Activated naive CD4-positive, alpha-beta T cell treated with anti-CD3 and anti-CD28 coated beads, Interleukin-2, amount 10 ng/mL, durations not matched to agents 7 days and 5 days (primary cell): ENCODE data around the gene SPTB.
A peak's percentile ranks its signal among the peaks of the same experiment; 100 is the strongest.
"Not testable (repeated sequence)": the region's sequence is repeated elsewhere in the genome, so short reads cannot be mapped to it uniquely, and the experiment has no call there.

Experiments
- CTCF ChIA-PET: fragments of 350-600 bp; sonication (Branson Sonifier 250); formaldehyde crosslinking; loops from one replicate; lab custom pipeline; 2021; ENCODE audit warnings: antibody characterized with exemption; lab: Charles Lee
- DNase-seq: peaks from one replicate; pipeline ENCODE4 v3.0.0-alpha.2; 2020
- H3K27ac Mint-ChIP-seq: one replicate; pipeline ENCODE4 v1.8.0; 2021; ENCODE audit warnings: mild to moderate bottlenecking, moderate library complexity, mixed read lengths
- H3K27me3 Mint-ChIP-seq: one replicate; pipeline ENCODE4 v1.8.0; 2021; ENCODE audit warnings: mild to moderate bottlenecking, mixed read lengths
- H3K36me3 Mint-ChIP-seq: one replicate; pipeline ENCODE4 v1.8.0; 2021; ENCODE audit warnings: mixed read lengths
- H3K4me1 Mint-ChIP-seq: one replicate; pipeline ENCODE4 v1.8.0; 2021; ENCODE audit warnings: mixed read lengths
- H3K4me3 Mint-ChIP-seq: one replicate; pipeline ENCODE4 v1.8.0; 2021; ENCODE audit warnings: mild to moderate bottlenecking, moderate library complexity, mixed read lengths
- H3K9me3 Mint-ChIP-seq: one replicate; pipeline ENCODE4 v1.8.0; 2021; ENCODE audit warnings: mixed read lengths

SPTB gene

DNA sequence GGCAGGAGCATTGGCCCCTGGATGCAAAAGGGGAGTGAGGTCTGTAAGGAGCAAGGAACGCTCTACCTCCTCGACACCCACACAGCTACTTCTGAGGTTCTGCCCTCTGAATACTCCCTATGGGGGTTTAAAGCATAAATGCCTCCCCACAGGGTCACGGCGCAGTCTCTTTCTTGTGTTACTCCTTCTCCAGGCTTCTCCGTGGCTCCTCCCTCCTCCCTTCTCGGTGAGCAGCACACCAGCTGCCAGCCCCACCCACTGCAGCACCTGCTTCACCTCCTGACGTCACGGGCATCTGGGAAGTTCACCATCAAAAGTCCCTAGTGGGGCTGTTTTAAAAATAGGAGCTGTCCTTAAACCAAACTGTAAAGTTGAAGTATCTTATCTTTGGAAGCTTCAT lies 67.3 kb downstream of the SPTB start:
- no peak overlapping the region for H3K27ac Mint-ChIP-seq
- no peak overlapping the region for H3K4me3 Mint-ChIP-seq
- DNase-seq: peak; percentile 34
- CTCF ChIA-PET: interaction anchor here (4.6 kb wide), 1 partner anchor 11 kb away, joined by 19 read pairs; no protein-coding TSS in a partner anchor
- H3K4me1 Mint-ChIP-seq: no peaks in the 10 kb centered on the region
- H3K27me3 Mint-ChIP-seq: peaks cover 42% of the 10 kb centered on the region
- H3K9me3 Mint-ChIP-seq: no peaks in the 10 kb centered on the region
- H3K36me3 Mint-ChIP-seq: no peaks in the 10 kb centered on the region

DNA sequence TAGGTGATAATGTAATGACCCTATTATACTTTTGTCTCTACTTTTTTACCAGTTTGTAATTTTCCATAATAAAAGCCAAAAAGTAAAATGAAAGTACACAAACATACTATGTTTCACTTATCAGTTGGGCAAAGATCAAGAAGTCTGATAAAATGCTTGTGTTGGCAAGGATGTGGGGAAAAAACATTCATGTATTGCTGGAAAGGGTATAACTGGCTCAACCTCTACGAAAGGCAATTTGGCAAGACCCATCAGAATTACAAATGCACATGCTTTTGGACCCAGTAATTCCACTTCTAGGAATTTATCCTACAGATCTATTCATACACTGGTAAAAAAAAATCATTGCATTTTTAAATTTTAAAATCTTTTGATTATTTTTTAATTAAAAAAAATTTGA lies 68.0 kb downstream of the SPTB start:
- Mint-ChIP-seq H3K27me3 (peaks cover 35% of the 10 kb centered on the region), H3K4me1 (no peaks in the 10 kb centered on the region), H3K36me3 (no peaks in the 10 kb centered on the region), H3K9me3 (no peaks in the 10 kb centered on the region), H3K27ac (no peak overlapping the region), H3K4me3 (no peak overlapping the region)
- CTCF ChIA-PET: interaction anchor here (4.6 kb wide), 1 partner anchor 12 kb away, joined by 19 read pairs; no protein-coding TSS in a partner anchor
- no peak for DNase-seq

DNA sequence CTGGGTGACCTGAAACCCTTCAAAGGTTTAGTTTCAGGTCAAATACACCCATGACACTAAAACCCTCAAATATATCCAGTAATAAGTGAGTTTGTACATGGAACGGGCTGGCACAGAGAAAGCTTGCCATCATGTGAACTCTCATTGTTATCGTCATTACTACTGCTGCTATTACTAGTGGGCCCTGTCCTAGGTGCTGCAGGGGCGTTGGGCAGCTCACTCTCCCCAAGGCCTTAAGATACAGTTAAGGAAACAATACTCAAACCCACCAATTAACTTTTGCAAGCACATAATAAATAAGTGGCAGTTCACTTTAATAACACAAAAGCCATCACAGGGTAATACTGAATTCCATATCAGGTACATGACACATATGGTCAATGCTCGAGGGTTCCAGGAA lies 71.3 kb downstream of the SPTB start:
- Mint-ChIP-seq H3K27ac (no peak overlapping the region), H3K4me3 (no peak overlapping the region), H3K36me3 (no peaks in the 10 kb centered on the region), H3K9me3 (no peaks in the 10 kb centered on the region), H3K27me3 (peaks cover 29% of the 10 kb centered on the region), H3K4me1 (no peaks in the 10 kb centered on the region)
- CTCF ChIA-PET: interaction anchor here (1.0 kb wide), 1 partner anchor 9 kb away, joined by 4 read pairs; no protein-coding TSS in a partner anchor
- no peak for DNase-seq

DNA sequence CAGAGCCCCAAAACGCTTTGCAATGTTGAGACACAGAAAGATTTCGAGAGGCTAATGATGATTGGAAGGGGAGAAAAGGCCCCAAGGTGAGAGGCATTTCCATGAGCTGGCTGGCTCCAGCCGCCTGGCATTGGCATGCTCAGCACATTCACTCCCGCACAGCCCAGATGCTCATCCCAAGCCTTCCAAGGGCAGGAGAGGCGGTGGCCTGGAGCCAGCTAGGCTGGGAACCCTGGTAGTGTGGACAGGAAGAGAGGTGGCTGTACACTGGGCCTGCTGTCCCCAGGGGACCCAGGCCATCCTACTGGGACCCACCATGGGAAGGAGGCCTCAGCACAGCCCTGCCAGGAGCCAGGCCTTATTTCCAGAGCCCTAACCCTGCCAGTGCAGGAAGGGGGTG lies 72.2 kb downstream of the SPTB start:
- Mint-ChIP-seq H3K4me3 (no peak overlapping the region), H3K27me3 (peaks cover 22% of the 10 kb centered on the region), H3K36me3 (no peaks in the 10 kb centered on the region), H3K9me3 (no peaks in the 10 kb centered on the region), H3K4me1 (no peaks in the 10 kb centered on the region), H3K27ac (no peak overlapping the region)
- no peak for DNase-seq
- CTCF ChIA-PET: interaction anchor here (0.7 kb wide), 1 partner anchor 71 kb away, joined by 3 read pairs; no protein-coding TSS in a partner anchor

DNA sequence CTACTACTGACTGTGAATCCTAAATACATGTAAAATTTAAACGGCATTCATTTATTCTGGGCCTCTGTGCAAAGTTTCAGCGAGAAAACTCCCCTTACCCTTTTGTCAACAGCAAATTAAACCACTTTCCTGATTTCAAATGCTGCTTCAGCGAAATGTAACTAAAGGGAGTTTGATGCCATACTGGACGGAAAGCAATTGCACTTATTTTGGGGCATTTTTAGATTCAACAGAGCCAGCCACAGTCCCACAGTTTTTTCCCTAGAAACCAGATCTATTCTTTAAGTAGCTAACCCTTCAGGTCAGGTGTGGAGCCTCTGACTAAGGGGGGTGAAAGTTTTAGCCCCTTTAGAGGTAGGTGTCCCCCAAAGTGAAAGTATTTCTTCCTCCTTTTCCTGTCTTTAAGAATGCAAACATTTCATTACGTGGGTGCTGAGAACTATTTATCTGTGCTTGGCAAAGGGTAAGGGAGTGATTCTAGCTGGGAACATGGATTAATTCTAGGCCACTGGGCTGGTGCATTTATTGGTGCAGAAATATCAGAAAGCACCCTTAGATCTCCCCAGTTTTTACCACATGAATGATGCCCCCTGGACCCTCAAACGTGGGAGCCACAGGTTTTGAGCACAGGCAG lies 72.7 kb downstream of the SPTB start:
- Mint-ChIP-seq H3K27ac (no peak overlapping the region), H3K27me3 (peaks cover 19% of the 10 kb centered on the region), H3K9me3 (no peaks in the 10 kb centered on the region), H3K4me3 (no peak overlapping the region), H3K36me3 (no peaks in the 10 kb centered on the region), H3K4me1 (no peaks in the 10 kb centered on the region)
- CTCF ChIA-PET: no interaction called here
- no peak for DNase-seq

DNA sequence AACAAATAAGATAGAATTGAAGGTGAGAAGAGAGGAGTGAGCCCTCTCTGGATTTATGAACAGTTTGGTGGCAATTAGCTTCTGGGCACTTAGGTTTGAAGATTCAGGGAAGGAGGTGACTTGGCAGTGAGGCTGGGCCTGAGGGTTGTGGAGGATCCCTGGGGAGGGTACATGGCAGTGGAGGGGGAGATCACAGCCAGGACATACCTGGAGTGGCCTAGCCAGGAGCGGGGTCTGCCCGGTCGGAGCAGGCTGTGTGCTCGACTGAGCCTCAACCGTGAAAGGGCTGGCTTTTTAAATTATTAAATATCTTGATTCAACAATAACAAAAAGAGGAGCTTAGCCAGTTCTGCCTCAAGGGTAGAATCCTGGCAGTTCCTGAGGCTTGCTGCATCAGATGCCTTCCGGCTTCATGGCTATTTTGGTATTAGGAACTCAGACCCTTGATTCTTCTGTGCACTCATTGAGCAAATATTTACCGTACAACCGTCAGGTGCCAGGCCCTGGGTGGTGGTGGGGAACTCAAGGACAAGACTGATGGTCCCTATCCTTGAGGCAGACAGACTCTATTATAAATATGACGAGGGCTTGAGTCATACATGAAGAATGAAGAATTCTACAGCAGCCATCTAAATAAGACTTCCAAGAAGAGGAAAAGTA lies 73.4 kb downstream of the SPTB start:
- Mint-ChIP-seq H3K27me3 (peaks cover 20% of the 10 kb centered on the region), H3K27ac (no peak overlapping the region), H3K9me3 (no peaks in the 10 kb centered on the region), H3K4me3 (no peak overlapping the region), H3K4me1 (no peaks in the 10 kb centered on the region), H3K36me3 (no peaks in the 10 kb centered on the region)
- CTCF ChIA-PET: interaction anchor here (0.6 kb wide), 1 partner anchor 117 kb away, joined by 6 read pairs; no protein-coding TSS in a partner anchor
- no peak for DNase-seq

DNA sequence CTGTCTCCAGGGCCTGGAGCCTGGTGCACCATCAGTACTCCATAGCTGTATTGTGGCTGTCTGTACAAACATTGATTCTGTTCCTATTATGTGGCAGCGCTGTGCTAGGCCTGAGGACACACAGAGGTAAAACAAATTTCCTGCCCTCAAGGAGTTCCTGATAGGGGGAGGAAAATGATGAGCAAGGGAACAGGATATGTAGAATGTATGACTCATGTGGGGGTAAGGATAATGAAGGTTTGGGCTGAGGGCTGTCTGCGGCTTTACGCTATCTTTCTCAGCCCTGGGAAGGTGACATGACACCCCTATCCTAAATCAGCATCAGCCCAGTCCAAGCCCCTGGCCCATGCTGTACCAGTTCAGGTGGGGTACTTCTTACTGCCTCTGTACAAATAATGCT lies 74.1 kb downstream of the SPTB start:
- not testable (repeated sequence) for DNase-seq, H3K4me3 Mint-ChIP-seq, H3K9me3 Mint-ChIP-seq, H3K27ac Mint-ChIP-seq, H3K4me1 Mint-ChIP-seq, H3K36me3 Mint-ChIP-seq
- H3K27me3 Mint-ChIP-seq: peaks cover 20% of the 10 kb centered on the region
- CTCF ChIA-PET: interaction anchor here (0.6 kb wide), 1 partner anchor 118 kb away, joined by 6 read pairs; no protein-coding TSS in a partner anchor

DNA sequence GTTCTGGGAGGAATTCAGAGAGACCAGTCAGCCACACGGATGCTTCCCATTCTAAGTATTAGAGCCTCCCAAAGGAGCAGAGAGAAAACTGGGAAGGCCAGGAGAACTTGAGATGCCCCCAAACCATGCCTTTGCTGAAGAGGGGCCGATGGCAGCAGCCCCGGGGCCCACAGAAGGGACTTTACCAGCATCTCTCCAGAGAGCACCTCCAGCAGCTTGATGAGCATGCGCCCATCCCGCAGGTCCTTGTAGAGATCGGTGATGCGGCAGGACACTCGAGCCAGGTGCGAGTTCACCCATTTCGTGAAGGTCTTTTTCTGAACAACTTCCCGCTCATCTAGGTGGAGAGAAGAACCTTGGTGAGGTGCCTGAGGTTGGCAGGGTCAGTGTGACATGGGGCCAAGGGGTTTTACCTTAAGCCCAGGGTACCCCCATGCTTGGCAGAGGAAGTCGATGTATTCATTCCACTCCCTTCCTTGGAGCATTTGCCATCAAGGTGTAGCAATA lies 74.9 kb downstream of the SPTB start:
- Mint-ChIP-seq H3K4me1 (no peaks in the 10 kb centered on the region), H3K27me3 (peaks cover 20% of the 10 kb centered on the region), H3K9me3 (no peaks in the 10 kb centered on the region), H3K36me3 (no peaks in the 10 kb centered on the region), H3K27ac (no peak overlapping the region), H3K4me3 (no peak overlapping the region)
- no peak for DNase-seq
- CTCF ChIA-PET: interaction anchor here (0.9 kb wide), 1 partner anchor 10 kb away, joined by 3 read pairs; no protein-coding TSS in a partner anchor

DNA sequence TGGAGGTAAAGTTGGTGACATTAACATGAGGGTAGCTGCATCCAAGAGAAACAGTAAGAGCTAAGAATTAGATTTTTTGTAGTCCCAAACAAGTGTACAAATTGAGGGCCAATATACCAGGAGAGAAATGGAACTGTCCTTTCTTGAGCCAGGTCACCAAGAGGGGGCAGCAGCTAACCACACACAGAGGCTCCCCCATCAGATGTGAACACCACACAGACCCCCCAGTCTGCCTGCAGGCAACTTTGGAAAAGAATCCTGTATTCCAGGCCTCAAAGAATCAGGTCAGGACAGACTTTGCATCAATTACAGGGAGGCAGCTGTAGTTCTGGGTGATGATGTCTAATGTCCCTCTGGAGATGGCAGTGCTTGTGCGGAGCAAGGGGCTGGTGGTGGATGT lies 77.9 kb downstream of the SPTB start:
- Mint-ChIP-seq H3K27me3 (peaks cover 27% of the 10 kb centered on the region), H3K4me1 (no peaks in the 10 kb centered on the region), H3K27ac (no peak overlapping the region), H3K4me3 (no peak overlapping the region), H3K9me3 (no peaks in the 10 kb centered on the region), H3K36me3 (no peaks in the 10 kb centered on the region)
- DNase-seq: no peak
- CTCF ChIA-PET: interaction anchor here (2.4 kb wide), 1 partner anchor 90 kb away, joined by 10 read pairs; no protein-coding TSS in a partner anchor

DNA sequence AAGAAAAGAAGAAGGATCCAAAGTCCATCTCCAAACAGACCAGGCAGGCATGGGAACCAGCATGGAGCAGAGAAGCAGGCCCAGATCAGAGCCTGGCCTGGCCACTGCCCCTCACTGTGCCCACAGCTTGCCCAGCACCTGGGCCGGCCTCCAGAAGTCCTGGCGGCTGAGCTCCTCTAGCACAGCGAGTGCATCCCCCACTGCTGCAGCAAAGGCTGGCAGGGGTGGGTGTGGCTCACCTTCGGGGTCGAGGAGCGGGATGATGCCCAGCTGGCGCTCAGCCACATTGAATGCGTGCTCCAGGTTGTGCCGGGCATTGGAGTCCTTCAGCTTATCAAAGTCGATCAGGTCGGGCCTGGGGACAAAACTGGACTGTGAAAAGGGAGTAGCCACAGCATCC lies 78.7 kb downstream of the SPTB start:
- H3K4me1 Mint-ChIP-seq: no peaks in the 10 kb centered on the region
- H3K36me3 Mint-ChIP-seq: no peaks in the 10 kb centered on the region
- CTCF ChIA-PET: interaction anchor here (2.4 kb wide), 1 partner anchor 90 kb away, joined by 10 read pairs; no protein-coding TSS in a partner anchor
- no peak for DNase-seq
- peaks cover 31% of the 10 kb centered on the region for H3K27me3 Mint-ChIP-seq
- H3K9me3 Mint-ChIP-seq: no peaks in the 10 kb centered on the region
- no peak overlapping the region for H3K4me3 Mint-ChIP-seq
- no peak overlapping the region for H3K27ac Mint-ChIP-seq

DNA sequence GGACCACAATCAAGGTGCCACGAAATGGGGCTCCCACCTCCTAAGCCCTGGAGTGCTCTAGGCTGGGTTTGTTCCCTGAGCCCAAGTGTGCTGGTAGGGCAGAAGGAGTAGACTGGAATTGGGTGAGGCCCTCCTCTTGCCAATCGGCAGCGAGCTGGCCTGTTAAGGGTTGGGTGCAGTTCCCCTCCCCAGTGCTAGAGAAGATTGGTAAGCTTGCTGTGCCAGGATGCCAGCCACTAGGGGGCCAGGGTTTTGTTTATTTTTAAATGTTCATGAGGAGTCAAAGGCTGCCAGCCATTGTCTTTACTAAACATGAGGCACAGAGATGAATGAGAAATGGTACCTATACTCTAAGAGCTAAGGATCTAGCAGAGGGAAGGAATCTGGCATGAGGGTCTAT lies 79.7 kb downstream of the SPTB start:
- H3K4me1 Mint-ChIP-seq: no peaks in the 10 kb centered on the region
- peak; percentile 43 for DNase-seq
- no peaks in the 10 kb centered on the region for H3K36me3 Mint-ChIP-seq
- no peak overlapping the region for H3K4me3 Mint-ChIP-seq
- peaks cover 29% of the 10 kb centered on the region for H3K27me3 Mint-ChIP-seq
- CTCF ChIA-PET: interaction anchor here (1.2 to 2.4 kb wide), 4 partner anchors 9 to 91 kb away, joined by 3 to 10 read pairs (median 4); no protein-coding TSS in a partner anchor
- no peaks in the 10 kb centered on the region for H3K9me3 Mint-ChIP-seq
- no peak overlapping the region for H3K27ac Mint-ChIP-seq

DNA sequence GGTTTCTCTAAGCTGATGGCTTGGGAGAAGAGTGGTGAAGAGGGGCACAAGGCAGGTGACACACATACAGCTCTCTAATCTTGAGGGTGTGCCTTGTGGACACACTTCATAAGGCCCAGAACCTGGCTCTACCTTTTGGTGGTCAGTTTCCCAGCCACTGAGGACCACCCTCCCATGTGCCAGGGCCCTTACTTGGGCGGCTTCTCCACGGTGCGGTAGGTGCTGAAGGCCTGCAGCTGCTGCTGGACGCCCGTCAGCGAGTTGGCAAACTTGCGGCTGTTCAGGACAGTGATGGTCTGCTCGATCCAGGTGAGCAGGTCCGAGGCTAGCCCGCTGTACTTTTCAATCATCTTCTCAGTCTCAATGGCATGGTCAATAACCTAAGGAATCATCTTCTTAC lies 80.2 kb downstream of the SPTB start:
- no peak overlapping the region for H3K27ac Mint-ChIP-seq
- DNase-seq: no peak
- H3K36me3 Mint-ChIP-seq: no peaks in the 10 kb centered on the region
- no peaks in the 10 kb centered on the region for H3K4me1 Mint-ChIP-seq
- peaks cover 29% of the 10 kb centered on the region for H3K27me3 Mint-ChIP-seq
- no peaks in the 10 kb centered on the region for H3K9me3 Mint-ChIP-seq
- H3K4me3 Mint-ChIP-seq: no peak overlapping the region
- CTCF ChIA-PET: interaction anchor here (1.2 to 2.4 kb wide), 4 partner anchors 9 to 92 kb away, joined by 3 to 10 read pairs (median 4); no protein-coding TSS in a partner anchor

DNA sequence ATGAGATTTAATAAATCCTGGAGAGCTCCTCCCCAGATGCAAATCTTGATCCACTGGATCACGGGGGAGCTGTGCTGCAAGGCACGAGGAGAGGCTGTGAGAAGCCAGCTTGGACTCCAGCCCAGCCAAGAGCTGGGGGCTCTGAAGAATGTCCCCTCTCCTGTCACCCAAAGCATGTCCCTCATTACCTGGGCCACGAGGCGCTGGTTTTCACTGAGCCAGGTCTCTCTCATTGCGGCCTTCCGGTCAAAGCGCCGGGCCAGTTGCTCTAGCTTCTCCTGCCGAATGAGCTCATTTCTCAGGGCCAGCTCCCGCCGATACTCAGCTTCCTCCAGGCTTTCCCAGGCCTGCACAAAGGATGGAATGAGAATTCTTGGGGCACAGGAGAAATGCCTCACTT lies 83.3 kb downstream of the SPTB start:
- no peak overlapping the region for H3K27ac Mint-ChIP-seq
- peaks cover 37% of the 10 kb centered on the region for H3K27me3 Mint-ChIP-seq
- H3K4me1 Mint-ChIP-seq: no peaks in the 10 kb centered on the region
- H3K9me3 Mint-ChIP-seq: no peaks in the 10 kb centered on the region
- CTCF ChIA-PET: interaction anchor here (0.9 to 1.3 kb wide), 4 partner anchors 15 to 37 kb away, joined by 3 to 4 read pairs (median 3); no protein-coding TSS in a partner anchor
- no peaks in the 10 kb centered on the region for H3K36me3 Mint-ChIP-seq
- no peak for DNase-seq
- no peak overlapping the region for H3K4me3 Mint-ChIP-seq

DNA sequence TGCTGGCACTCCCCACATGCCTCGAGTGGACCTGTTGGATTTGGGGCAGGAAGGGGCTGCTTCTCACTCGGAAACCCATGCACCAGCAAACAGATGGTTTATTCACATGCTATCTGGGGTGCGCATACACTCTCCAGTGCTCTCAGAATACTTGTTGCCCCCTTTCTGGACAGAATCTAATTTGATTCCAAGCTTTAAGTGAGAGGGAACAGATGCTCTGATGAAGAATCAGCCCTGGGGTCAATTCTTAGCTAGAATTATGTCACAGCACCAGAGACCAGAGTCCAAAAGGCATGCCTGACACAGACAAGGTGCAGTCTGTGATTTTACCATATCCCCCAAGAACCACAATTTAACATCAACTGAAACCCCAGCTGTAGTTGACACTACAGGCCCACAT lies 83.8 kb downstream of the SPTB start:
- no peak overlapping the region for H3K4me3 Mint-ChIP-seq

More for the DNA sequence above, 83.8 kb downstream of the SPTB start:
- Mint-ChIP-seq H3K27me3 (peaks cover 38% of the 10 kb centered on the region), H3K36me3 (no peaks in the 10 kb centered on the region), H3K27ac (no peak overlapping the region), H3K4me1 (no peaks in the 10 kb centered on the region), H3K9me3 (no peaks in the 10 kb centered on the region)
- CTCF ChIA-PET: interaction anchor here (0.9 to 1.3 kb wide), 4 partner anchors 15 to 37 kb away, joined by 3 to 4 read pairs (median 3); no protein-coding TSS in a partner anchor
- no peak for DNase-seq
